GM18519 (cell line): ENCODE results near the gene SELP.
"Not testable (repeated sequence)": the region's sequence is repeated elsewhere in the genome, so short reads cannot be mapped to it uniquely, and the experiment has no call there.

Experiments
- ATAC-seq: cut with Tn5 transposase; IDR thresholded peaks from one replicate; pipeline ENCODE4 v1.9.1; 2021; ENCODE audit warnings: mild to moderate bottlenecking, moderate library complexity; ENCODE audit not compliant: unreplicated experiment, low FRiP score

The SELP gene

DNA sequence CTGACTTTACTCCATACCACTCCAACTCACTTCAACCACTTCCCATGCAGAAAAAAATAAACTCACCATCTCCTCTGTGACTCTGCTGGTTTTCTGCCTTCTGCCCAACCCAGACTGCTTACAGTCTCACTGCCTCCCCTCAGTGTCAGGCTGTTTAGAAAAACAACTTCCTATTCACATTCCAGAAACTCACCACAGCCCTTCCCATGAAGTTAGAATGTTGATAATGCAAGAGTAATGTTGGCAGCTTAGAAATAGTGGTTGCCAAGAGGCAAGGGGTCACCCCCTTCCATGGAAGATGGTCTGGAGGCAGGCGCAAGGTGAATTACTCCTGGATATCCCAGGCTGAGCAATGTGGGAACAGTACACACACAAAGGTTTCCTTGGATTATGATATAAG, at the start of gene SELP:
TSS of gene SELP (minus strand) at position 119 of the 400 bp plus-strand sequence. CDS start at position 69, 50 bp downstream.
- ATAC-seq = no peak

DNA sequence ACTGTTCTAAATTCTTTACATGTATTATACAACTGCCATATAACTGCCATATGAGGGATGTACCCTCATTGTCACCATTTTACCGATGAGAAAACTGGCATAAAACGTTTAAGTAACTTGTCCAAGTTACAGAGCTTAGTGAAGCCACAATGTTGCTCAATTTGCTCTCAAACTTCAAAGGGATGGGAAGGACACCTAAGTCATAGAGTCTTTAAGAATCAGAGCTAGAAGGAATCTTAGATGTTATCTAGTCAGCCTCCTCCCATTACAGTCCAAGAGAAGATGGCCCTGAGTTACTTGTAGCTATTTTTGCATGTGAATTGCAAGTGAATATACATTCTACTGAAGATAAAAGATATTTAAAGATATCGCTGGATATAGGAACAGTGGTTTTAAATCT, 49.8 kb upstream of the SELP start:
- no peak for ATAC-seq

DNA sequence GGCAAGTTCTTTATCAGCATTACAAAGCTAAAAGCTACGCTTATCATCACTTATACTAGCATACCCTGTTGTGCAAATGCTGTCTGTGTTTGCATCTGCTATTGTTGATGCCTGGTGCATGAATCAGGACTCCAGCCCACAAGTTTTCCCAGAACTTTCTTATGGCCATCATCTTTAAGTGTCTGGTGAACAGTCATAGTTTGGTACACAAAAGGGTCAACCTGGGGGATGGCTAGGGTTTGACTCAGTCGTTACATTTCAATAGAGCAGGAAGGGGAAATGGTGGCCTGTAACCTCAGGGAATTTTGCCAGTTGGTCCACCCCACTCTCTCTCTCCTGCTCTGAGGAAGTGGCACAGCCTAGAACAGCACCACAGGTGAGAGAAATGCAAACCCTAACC, 46.1 kb upstream of the SELP start:
- ATAC-seq = no peak

DNA sequence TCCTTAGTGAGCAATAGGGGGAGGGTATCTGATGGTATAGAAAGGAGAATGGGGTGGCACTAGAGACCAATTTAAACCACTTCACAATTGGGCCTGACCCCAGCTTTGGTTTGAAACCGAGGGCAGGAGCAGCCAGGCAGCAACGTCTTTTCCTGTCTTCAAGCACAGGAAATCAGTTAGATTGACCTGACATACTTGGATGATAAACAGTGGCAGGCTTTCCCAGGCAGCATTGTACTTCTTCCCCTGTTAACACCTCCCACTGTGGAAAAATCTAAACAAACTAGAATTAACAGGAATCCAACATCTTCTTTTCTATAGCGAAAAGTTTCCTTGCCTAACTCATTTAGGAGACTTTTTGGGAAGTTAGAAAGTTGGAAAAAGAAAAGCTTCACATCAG, 40.9 kb upstream of the SELP start:
- no peak for ATAC-seq

DNA sequence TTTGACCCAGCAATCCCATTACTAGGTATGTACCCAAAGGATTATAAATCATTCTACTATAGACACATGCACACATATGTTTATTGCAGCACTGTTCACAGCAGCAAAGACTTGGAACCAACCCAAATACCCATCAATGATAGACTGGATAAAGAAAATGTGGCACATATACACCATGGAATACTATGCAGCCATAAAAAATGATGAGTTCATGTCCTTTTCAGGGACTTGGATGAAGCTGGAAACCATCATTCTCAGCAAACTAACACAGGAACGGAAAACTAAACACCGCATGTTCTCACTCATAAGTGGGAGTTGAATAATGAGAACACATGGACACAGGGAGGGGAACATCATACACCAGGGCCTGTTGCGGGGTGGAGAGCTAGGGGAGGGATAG, 40.3 kb upstream of the SELP start:
- ATAC-seq = not testable (repeated sequence)

DNA sequence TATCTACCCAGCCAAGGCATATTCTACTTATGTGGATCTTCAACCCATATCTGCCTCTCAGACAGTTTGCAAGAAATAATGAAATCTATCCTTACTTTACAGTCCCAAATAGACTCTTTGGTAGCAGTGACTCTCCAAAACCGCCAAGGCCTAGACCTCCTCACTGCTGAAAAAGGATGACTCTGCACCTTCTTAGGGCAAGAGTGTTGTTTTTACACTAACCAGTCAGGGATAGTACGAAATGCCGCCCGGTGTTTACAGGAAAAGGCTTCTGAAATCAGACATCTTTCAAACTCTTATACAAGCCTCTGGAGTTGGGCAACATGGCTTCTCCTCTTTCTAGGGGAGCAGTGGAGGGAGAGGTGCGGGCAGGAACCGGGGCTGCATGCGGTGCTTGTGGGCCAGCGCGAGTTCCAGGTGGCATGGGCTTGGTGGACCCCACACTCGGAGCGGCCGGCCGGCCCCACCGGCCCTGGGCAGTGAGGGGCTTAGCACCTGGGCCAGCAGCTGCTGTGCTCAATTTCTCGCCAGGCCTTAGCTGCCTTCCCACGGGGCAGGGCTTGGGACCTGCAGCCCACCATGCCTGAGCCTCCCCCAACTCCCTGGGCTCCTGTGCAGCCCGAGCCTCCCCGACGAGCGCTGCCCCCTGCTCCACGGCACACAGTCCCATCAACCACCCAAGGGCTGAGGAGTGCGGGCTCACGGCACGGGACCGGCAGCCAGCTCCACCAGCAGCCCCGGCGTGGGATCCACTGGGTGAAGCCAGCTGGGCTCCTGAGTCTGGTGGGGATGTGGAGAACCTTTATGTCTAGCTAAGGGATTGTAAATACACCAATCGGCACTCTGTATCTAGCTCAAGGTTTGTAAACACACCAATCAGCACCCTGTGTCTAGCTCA, 38.0 kb upstream of the SELP start:
- ATAC-seq = not testable (repeated sequence)

DNA sequence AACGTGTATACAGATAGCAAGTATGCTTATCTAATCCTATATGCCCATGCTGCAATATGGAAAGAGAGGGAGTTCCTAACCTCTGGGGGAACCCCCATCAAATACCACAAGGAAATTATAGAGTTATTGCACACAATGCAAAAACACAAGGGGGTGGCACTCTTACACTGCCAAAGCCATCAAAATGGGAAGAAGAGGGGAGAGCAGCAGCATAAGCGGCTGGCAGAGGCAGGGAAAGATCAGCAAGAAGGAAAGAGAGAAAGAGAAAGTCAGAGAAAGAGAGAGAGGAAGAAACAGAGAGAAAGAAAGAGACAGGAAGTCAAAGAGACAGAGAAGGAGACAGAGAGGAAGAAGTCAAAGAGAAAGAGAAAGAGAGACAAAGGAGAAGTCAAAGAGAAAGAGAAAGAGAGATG, 37.3 kb upstream of the SELP start:
- not testable (repeated sequence) for ATAC-seq

DNA sequence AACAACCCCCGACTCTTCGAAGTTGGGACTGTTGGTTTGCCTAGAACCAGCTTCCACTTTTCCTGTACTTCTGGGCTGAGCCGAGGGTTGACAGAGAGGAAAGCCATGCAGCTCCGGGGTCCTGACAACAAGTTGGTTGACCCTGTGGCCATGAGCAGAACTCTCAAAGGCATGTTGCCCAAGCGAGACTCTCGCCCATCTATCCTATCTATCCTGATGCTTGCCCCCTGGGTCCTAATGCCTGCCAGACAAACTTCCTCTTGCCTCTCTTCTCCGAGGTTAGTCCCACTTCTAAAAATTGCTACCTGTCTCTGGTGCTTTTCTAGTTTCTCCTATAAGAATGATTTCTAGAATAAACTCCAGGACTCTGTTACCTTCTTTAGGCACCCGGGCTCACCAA, 32.8 kb upstream of the SELP start:
- not testable (repeated sequence) for ATAC-seq

DNA sequence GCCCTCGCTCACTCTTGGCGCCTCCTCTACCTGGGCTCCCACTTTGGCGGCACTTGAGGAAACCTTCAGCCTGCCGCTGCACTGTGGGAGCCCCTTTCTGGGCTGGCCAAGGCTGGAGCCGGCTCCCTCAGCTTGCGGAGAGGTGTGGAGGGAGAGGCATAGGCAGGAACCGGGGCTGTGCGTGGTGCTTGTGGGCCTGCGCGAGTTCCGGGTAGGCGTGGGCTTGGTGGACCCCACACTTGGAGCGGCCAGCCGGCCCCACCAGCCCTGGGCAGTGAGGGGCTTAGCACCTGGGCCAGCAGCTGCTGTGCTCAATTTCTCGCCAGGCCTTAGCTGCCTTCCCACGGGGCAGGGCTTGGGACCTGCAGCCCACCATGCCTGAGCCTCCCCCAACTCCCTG, 31.1 kb upstream of the SELP start:
- ATAC-seq = not testable (repeated sequence)

DNA sequence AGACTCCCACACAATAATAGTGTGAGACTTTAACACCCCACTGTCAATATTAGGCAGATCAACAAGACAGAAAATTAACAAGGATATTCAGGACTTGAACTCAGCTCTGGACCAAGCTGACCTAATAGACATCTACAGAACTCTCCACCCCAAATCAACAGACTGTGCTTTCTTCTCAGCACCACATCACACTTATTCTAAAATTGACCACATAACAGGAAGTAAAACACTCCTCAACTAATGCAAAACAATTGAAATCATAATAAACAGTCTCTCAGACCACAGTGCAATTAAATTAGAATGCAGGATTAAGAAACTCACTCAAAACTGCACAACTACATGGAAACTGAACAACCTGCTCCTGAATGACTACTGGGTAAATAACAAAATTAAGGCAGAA, 28.9 kb upstream of the SELP start:
- not testable (repeated sequence) for ATAC-seq

DNA sequence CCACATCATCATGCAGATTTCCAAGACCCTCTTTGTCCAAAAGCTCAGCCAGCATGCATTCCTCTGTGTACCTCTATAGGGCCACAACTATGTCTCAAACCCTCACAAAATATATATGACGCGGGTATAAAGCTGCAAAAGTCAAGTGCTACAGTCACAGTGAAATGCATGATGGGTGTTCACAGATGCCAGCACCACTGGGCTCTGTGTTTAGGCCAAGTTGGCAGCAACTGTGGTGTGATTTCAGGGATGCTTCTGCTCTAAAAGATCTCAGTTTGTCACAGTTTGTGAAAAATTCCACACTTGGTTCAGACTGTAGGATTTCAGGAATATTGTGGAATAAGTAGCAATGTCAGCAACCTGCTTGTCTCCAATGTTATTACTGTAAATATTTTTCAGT, 23.9 kb upstream of the SELP start:
- ATAC-seq = no peak

DNA sequence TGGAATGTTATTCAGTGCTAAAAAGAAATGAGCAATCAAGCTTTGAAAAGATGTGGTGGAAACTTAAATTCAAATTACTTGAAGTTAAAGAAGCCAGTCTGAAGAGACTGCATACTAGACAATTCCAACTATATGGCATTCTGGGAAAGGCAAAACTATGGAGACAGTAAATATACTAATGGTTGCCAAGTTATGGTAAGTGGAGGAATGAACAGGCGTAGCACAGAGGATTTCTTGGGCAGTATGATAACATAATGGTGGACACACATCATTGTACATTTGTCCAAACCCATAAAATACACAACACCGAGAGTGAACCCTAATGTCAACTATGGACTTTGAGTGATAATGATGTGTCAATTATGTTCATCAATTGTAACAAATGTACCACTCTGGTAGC, 21.1 kb upstream of the SELP start:
- ATAC-seq = no peak

DNA sequence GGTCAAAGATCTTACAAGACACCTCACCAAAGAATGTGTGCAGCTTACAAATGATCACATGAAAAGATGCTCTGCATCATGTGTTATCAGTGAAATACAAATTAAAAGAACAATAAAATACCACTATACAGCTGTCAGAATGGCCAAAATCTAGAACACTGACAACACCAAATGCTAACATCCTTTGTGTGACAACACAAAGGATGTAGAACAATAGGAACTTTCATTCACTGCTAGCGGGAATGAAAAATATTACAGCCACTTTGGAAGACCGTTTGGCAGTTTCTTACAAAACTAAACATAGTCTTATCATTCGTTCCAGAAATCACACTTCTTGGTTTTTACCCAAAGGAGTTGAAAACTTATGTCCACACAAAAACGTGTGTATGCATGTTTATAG, 20.6 kb upstream of the SELP start:
- ATAC-seq = no peak

DNA sequence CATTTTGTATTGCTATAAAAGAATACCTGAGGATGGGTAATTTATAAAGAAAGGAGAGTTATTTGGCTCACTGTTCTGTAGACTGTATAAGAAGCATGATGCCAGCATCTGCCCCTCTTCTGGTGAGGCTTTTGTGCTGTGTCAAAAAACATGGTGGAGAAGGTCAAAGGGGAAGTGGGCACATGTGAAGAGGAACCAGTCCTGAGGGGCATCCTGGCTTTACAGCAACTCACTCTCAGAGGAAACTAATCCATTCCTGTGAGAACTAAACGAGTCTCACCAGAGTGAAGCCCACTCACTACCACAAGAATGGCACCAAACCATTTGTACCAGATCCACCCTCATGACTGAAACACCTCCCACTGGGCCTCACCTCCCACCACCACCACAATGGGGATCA, 18.8 kb upstream of the SELP start:
- ATAC-seq = no peak

DNA sequence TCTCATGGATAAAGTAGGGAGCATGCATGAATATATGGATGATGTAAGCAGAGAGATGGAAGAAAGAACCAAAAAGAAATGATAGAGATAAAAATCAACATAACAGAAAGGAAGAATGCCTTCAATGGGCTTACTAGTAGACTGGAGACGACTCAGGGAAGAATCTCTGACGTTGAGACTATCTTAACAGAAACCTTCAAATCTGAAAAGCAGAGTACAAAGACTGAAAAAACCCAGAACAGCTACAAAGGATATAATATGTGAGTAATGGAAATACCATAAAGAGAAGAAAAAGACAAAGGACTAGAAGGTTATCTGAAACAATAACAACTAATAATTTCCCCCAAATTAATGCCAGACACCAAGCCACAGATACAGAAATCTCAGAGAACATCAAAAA, 18.3 kb upstream of the SELP start:
- no peak for ATAC-seq

DNA sequence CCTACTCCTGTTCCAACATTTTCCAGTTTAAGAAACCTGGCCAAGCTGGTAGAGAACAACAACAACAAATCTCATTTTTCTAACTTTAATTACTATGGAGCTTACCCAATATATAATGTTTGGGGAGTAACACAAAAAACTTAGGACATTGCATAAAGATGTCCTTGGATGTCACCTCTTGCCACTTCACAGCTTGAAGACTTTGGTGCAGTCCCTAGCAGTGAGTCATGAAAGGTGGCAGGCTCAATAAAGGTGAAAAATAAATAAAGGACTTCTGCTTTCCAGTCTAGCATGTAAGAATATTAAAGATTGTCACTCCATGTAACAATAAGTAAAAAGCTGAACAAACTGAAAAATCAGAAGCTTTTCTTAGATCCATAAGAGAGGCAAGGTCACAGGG, 17.6 kb upstream of the SELP start:
- ATAC-seq = no peak

DNA sequence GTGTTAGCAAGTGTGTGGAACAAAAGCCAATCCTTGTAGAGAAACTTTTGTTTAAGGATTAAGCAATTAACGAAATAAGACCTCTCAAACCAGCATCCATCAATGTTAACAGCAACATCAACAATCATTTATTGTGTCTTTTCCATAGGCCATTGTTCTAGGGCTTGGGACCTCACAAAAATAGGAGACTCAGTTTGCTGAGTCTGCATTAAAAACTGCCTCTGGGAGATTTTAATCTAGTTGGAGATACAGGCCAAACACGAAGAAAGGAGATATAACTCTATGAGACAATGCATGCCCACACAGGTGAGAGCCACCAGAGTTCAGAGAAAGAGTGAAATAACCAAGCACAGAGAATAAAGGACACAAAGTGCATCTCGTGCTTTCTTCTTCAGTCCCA, 14.4 kb upstream of the SELP start:
- no peak for ATAC-seq

DNA sequence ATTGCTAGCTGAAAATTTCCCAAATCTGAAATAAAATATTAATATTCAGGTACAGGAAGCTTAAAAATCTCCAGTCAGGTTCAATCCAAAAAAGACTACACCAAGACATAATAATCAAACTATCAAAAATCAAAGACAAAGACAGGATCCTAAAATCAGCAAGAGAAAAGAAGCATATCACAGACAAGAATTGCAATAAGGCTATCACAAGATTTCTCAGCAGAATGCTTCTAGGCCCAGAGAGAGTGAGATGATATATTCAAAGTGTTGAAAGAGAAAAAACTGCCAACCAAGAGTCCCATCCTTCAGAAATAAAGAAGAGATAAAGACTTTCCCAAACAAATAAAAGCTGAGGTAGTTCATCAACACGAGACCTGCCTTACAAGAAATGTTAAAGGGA, 5.0 kb upstream of the SELP start:
- ATAC-seq = no peak

DNA sequence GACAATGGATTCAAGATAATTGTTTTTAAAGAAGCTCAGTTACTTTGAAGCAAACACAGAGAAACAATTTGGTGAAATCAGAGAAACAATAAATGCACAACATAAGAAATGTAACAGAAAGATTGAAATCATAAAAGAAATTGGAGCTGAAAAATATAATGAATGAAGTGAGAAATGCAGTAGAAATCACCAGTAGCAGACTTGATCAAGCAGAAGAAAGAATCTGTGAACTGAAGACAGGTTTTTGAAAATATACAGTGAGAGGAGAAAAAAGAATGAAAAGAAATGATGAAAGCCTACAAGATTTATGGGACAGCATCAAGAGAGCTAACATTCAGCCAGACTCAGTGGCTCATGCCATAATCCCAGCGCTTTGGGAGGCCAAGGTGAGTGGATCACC, 4.2 kb upstream of the SELP start:
- no peak for ATAC-seq

DNA sequence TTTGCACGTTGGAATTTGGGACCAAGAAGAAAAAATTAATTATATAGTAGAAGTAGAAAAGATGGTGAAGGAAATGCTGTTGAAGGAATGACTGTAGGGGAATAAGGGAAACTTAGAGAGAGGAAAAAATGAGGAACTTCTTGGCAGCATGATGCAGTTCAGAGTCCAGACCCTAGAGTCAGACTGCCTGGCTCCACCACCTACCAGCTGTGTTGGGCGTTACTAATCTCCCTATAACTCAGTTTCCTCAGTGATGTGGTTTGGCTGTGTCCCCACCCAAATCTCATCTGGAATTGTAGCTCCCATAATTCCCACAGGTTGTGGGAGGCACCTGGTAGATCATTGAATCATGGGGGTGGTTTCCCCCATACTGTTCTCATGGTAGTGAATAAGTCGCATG, 1.3 kb upstream of the SELP start:
- no peak for ATAC-seq

DNA sequence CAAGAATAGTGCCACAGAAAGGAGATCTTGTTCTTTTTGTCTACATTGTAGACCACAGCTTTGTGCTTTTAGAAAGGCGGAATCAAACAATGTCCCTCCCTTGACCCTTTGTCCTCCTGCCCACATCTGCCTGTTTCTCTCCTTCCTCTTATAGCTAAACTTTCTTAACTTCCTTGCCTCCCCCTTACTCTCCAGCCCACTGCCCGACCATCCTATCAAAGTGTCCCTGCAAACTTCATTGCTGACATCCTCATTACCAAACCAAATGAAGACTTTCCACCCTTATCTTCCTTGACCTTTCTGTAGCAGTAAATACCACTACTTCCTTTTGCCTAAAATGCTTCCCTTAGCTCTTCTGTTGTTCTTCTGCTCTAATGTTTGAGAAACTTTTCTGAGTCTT, 5.0 kb downstream of the SELP start:
- ATAC-seq = no peak

DNA sequence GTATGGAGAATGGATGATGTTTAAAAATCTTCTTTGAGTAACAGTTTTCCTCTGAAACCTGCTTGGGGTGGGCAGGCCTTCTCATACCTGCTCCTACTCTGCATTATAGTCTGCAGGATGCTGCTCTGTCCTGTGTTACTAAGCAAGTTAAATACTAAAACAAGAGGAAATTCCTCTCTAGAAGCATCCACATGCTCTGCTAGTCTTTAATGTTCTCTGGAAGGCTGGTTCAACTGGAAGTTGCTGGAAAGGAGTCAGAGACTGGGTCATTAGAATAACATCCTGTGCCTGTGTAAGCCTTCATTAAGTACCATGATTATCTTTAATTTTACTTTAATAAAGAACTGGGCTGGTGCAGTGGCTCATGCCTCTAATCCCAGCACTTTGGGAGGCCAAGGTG, 5.8 kb downstream of the SELP start:
- ATAC-seq = no peak
